ENCODE results near the gene CD46.

GRCh38 chr1:207833956-207834660 lies 82.3 kb downstream of the CD46 start:
- no peak for TF ChIP-seq EZH2 (IDR thresholded peaks at IDR 0.05)
- no peak for TF ChIP-seq POLR2A (IDR thresholded peaks at IDR 0.05; ENCODE audit: borderline replicate concordance, extremely low read depth, insufficient read depth, insufficient read length)
- no peak for TF ChIP-seq POLR2AphosphoS5 (IDR thresholded peaks at IDR 0.05; ENCODE audit: low read depth, low read length)
- TF ChIP-seq CTCF (IDR thresholded peaks at IDR 0.05 in 2 of 3, conservative IDR thresholded peaks at IDR 0.05 in 1 of 3; ENCODE audit: borderline replicate concordance in 1 of 3, insufficient read depth in 1 of 3, low read depth in 2 of 3, low read length in 2 of 3), result no peak
- no peak for TF ChIP-seq CEBPB (IDR thresholded peaks at IDR 0.05; ENCODE audit: low read depth)
- TF ChIP-seq SIN3A (IDR thresholded peaks at IDR 0.05; ENCODE audit: low read depth), result no peak
- TF ChIP-seq YY1 (IDR thresholded peaks at IDR 0.05; ENCODE audit: extremely low read depth, insufficient replicate concordance, low read depth, low read length), result no peak
- TF ChIP-seq TCF7L2 (IDR thresholded peaks at IDR 0.05; ENCODE audit: borderline replicate concordance, extremely low read depth, insufficient read depth, insufficient read length), result no peak
- TF ChIP-seq EZH2phosphoT487 (IDR thresholded peaks at IDR 0.05; ENCODE audit: borderline replicate concordance), result no peak
- no peak for TF ChIP-seq MAX (IDR thresholded peaks at IDR 0.05)
- no peak for TF ChIP-seq SP1 (IDR thresholded peaks at IDR 0.05; ENCODE audit: low read depth)
- no peak for TF ChIP-seq ELF1 (IDR thresholded peaks at IDR 0.05; ENCODE audit: borderline replicate concordance, low read depth)

All from HCT116 (cell line).